ENCODE results near the gene ATP6V1B1.

The ATP6V1B1 gene

DNA sequence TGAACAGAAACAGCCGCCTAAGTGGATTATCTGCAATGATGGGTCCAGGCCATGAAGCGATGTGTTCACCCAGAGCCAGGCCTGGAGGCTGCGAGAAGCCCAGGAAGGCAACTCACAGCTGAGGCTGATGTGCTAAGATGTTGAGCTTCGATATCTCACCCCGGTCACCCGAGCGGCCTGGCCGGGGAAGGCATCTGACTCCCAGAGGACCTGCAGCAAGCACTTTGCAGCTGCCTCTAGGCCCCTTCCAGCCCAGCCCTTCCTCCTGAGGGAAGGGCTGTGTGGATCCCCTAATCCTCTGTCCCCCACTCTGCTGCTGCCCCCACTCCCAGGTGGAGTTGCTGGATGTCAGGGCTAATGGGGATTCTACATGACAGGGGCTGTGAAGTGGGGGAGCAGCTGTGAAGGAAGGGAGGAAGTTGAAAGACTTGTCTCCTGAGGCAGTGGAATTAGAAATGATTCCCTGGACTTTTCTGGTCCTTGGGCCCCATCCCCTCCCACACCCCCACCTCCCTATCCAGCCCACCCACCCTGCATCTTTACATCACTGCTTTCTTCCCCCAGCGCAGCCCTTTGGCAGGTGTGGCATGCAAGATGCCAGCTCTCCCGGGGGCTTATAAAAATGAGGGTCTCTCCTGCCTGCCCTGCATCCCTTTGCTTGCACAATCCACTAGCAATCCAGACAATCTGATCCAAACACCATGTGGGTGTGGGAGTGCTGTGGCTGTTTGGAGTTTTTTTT is 4.3 kb downstream of the ATP6V1B1 start:
- Histone ChIP-seq H3K4me1 (ENCODE audit: insufficient read depth, low read length, severe bottlenecking) (no peaks in the 10 kb centered on the region), H2AFZ (ENCODE audit: low read length) (no peak overlapping the region), H3K9ac (ENCODE audit: low read length) (no peak overlapping the region), H3K27ac (ENCODE audit: low read depth, low read length, poor library complexity, severe bottlenecking) (no peak overlapping the region), H3K79me2 (ENCODE audit: insufficient read depth, low read length) (no peaks in the 10 kb centered on the region), H3K36me3 (ENCODE audit: insufficient read depth, low read length) (no peaks in the 10 kb centered on the region), H3K4me3 (ENCODE audit: low read depth, low read length, poor library complexity, severe bottlenecking) (no peak overlapping the region), H3K27me3 (ENCODE audit: insufficient read depth, low read length) (no peaks in the 10 kb centered on the region; the same call in 1 of the 2 replicates), H4K20me1 (ENCODE audit: insufficient read depth, low read length) (no peaks in the 10 kb centered on the region), H3K4me2 (ENCODE audit: low read length) (no peak overlapping the region), H3K9me3 (ENCODE audit: low read length) (no peaks in the 10 kb centered on the region), H3K9me2 (ENCODE audit: low read depth, low read length) (no peaks in the 10 kb centered on the region), H3F3A (ENCODE audit: insufficient read depth, low read length) (no peaks in the 10 kb centered on the region)
- TF ChIP-seq, protein P1, sequence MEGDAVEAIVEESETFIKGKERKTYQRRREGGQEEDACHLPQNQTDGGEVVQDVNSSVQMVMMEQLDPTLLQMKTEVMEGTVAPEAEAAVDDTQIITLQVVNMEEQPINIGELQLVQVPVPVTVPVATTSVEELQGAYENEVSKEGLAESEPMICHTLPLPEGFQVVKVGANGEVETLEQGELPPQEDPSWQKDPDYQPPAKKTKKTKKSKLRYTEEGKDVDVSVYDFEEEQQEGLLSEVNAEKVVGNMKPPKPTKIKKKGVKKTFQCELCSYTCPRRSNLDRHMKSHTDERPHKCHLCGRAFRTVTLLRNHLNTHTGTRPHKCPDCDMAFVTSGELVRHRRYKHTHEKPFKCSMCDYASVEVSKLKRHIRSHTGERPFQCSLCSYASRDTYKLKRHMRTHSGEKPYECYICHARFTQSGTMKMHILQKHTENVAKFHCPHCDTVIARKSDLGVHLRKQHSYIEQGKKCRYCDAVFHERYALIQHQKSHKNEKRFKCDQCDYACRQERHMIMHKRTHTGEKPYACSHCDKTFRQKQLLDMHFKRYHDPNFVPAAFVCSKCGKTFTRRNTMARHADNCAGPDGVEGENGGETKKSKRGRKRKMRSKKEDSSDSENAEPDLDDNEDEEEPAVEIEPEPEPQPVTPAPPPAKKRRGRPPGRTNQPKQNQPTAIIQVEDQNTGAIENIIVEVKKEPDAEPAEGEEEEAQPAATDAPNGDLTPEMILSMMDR (IDR thresholded peaks at IDR 0.05; ENCODE audit: low read length), result no peak
- TF ChIP-seq EZH2 (IDR thresholded peaks at IDR 0.05; ENCODE audit: borderline replicate concordance, low read length), result no peak

DNA sequence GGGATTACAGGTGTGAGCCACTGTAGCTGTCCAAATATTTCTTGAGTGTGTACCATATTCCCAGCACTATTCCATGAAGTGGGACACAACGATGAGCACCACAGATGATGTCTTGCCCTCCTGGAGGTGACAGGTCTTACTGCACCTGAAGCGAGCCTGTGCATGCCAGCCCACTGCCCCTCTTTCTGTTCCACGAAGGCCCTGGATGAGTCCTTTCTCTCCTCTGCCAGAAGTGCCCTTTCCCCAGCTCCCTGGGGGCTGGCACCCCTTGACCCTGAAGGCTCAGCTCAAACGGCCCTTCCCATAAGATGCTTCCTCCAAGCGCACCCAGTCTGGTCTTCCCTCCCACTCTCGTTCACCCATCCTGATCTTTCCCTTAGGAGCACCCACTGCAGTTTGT is 5.5 kb downstream of the ATP6V1B1 start:
- Histone ChIP-seq H3K9me3 (ENCODE audit: low read length) (no peaks in the 10 kb centered on the region), H3K9ac (ENCODE audit: low read length) (no peak overlapping the region), H3K27me3 (ENCODE audit: insufficient read depth, low read length) (no peaks in the 10 kb centered on the region; the same call in 1 of the 2 replicates), H3K36me3 (ENCODE audit: insufficient read depth, low read length) (no peaks in the 10 kb centered on the region), H3K27ac (ENCODE audit: low read depth, low read length, poor library complexity, severe bottlenecking) (no peak overlapping the region), H3K4me1 (ENCODE audit: insufficient read depth, low read length, severe bottlenecking) (no peaks in the 10 kb centered on the region), H4K20me1 (ENCODE audit: insufficient read depth, low read length) (no peaks in the 10 kb centered on the region), H3K4me2 (ENCODE audit: low read length) (no peak overlapping the region), H2AFZ (ENCODE audit: low read length) (no peak overlapping the region), H3K79me2 (ENCODE audit: insufficient read depth, low read length) (no peaks in the 10 kb centered on the region), H3K9me2 (ENCODE audit: low read depth, low read length) (no peaks in the 10 kb centered on the region), H3K4me3 (ENCODE audit: low read depth, low read length, poor library complexity, severe bottlenecking) (no peak overlapping the region), H3F3A (ENCODE audit: insufficient read depth, low read length) (no peaks in the 10 kb centered on the region)
- no peak for TF ChIP-seq EZH2 (IDR thresholded peaks at IDR 0.05; ENCODE audit: borderline replicate concordance, low read length)

DNA sequence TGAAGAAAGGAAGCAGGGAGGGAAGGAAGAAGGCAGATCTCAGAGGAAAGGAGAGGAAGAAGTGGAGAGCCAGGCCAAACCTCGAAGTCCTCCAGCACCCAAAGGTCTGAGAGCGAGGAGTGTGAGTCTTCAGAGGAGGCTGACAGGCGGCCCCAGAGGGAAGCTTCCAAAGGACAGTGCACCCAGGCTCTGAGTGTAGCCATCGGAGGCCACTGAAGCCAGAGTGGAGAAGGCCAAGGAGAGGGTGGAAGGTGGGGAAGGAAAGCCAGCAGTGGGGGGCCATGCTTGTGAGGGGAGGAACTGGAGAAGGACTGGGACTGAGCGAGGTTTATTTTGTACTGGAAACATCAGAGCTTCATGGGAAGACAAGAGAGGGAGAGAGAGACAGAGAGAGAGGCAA is 6.0 kb downstream of the ATP6V1B1 start:
- Histone ChIP-seq H3K9me2 (ENCODE audit: low read depth, low read length) (no peaks in the 10 kb centered on the region), H2AFZ (ENCODE audit: low read length) (no peak overlapping the region), H4K20me1 (ENCODE audit: insufficient read depth, low read length) (no peaks in the 10 kb centered on the region), H3F3A (ENCODE audit: insufficient read depth, low read length) (no peaks in the 10 kb centered on the region), H3K79me2 (ENCODE audit: insufficient read depth, low read length) (no peaks in the 10 kb centered on the region), H3K9ac (ENCODE audit: low read length) (no peak overlapping the region), H3K9me3 (ENCODE audit: low read length) (no peaks in the 10 kb centered on the region), H3K27ac (ENCODE audit: low read depth, low read length, poor library complexity, severe bottlenecking) (no peak overlapping the region), H3K4me1 (ENCODE audit: insufficient read depth, low read length, severe bottlenecking) (no peaks in the 10 kb centered on the region), H3K4me2 (ENCODE audit: low read length) (no peak overlapping the region), H3K27me3 (ENCODE audit: insufficient read depth, low read length) (no peaks in the 10 kb centered on the region; the same call in 1 of the 2 replicates), H3K4me3 (ENCODE audit: low read depth, low read length, poor library complexity, severe bottlenecking) (no peak overlapping the region), H3K36me3 (ENCODE audit: insufficient read depth, low read length) (no peaks in the 10 kb centered on the region)
- TF ChIP-seq EZH2 (IDR thresholded peaks at IDR 0.05; ENCODE audit: borderline replicate concordance, low read length), result no peak
- TF ChIP-seq, protein P1 (IDR thresholded peaks at IDR 0.05; ENCODE audit: low read length), result no peak

Measured in OCI-LY1 (cell line).